ENCODE measurements around the gene NDST4.
"Not testable (repeated sequence)": the region's sequence is repeated elsewhere in the genome, so short reads cannot be mapped to it uniquely, and the experiment has no call there.

The NDST4 gene

DNA sequence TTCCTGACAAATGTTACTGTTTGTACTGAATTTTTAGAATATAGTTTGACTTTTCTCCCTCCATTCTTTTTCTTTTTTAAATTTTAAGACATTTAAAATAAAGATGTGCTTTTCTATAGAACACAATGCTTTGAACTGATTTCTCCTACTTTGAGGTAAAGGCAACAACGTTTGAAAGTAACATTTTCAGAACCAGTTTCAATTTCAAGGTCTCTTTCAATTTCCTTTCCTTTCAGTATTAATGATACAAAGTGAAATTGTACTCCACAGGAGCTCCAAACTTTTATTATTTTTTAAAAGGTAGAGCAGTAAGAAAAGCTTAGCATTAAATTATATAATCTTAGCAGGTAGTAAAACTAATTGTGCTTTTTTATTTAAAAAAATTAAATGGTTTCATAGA lies 54.9 kb downstream of the NDST4 start:
- no peak for DNase-seq (ENCODE audit: low read depth in 1 of 2, low spot score in 1 of 2)

DNA sequence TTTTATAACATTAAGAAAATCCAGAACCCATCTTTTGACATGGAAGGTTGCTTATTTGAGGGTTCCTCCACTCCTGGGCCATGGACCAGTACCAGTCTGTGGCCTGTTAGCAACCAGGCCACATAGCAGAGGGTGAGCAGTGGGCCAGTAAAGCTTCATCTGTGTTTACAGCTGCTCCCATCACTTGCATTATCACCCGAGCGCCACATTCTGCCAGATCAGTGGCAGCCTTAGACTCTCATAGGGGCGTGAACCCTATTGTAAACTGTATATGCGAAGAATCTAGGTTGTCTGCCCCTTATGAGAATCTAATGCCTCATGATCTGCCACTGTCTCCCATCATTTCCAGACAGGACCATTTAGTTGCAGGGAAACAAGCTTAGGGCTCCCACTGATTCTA lies 58.6 kb downstream of the NDST4 start:
- DNase-seq (ENCODE audit: low read depth in 1 of 2, low spot score in 1 of 2): no peak

DNA sequence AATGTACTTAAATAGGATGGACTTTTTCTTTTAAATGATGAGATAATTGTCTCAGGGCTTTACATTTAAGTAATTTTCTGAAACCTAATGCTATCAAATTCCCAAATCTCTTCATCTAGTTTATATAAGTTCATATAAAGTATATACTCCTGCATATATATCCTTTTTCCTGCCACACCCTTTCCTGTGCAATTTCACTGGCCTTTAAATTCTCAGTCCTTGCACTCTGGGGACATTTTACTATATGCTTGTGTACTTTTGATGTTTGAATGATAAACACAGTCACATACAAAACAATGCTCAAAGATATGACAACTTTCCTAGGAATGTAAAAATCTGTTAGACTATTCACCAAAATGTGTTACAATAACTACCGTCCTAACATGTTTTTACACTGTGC lies 60.1 kb downstream of the NDST4 start:
- no peak for DNase-seq (ENCODE audit: low read depth in 1 of 2, low spot score in 1 of 2)

DNA sequence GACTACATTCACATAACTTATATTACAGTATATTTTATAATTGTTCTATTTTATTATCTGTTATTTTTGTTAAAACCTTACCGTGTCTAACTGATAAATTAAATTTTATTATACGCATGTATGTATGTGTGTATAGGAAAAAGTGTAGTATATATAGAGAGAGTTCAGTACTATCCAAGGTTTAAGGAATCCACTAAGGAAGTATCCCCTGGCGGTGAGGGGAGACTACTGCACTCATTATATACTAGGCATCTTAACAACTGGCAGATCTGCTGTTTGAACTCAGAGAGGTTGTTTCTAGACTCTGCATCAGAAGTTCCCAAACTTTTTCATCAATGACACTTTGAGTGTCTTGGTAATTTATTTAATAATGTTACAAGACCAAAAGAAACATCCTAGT lies 70.9 kb downstream of the NDST4 start:
- no peak for DNase-seq (ENCODE audit: low read depth in 1 of 2, low spot score in 1 of 2)

DNA sequence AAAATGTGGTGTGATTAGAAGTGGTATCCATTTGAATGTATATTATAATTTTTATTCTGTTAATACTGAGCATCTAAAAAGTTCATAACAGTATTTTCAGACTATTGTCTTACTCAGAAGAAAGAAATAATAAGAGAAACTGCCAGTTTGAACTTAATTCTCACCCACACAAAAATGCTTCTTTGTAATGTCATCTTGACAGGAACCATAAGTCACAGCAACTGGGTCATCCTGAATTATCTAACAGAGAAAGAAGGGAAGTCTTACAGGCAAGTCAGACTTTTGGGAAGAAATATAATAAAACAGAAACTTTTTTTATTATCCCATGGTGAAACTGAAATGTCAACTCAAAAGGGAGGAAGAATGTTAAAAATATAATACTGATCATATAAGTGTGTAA lies 83.1 kb downstream of the NDST4 start:
- no peak for DNase-seq (ENCODE audit: low read depth in 1 of 2, low spot score in 1 of 2)

DNA sequence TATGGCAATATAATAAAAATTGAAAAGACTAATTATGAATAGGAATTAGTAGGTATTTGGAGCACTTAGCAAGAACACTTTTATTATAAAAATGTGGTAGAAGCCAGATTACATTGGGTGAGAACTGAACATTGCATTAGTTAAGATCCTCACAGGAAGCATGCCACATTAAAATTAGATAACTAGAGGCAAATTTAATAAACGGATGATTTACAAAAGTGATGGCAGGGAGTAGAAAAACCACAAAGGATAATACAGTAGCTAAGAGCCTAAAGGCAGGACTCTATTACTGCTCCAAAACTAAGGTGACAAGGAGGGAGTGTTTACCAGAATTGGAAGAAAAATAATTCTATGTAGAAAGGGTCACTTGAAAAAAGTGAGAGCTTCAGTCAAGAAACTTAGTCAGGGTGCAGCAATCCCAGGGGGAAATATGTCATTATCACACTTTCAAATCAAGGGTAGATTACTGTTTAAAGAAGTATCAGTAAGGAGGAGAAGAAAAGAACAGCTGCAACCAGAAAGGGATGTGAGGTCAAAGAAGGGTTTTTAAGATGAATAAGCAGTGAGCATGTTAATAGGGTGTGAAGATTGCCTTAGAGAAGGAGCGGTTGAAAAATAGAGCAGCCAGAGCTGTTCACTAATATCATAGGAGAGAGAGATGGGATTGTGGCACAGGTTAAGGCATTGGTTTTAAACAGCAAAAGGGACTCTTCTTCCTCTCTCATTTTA lies 84.6 kb downstream of the NDST4 start:
- DNase-seq (ENCODE audit: low read depth in 1 of 2, low spot score in 1 of 2): no peak

DNA sequence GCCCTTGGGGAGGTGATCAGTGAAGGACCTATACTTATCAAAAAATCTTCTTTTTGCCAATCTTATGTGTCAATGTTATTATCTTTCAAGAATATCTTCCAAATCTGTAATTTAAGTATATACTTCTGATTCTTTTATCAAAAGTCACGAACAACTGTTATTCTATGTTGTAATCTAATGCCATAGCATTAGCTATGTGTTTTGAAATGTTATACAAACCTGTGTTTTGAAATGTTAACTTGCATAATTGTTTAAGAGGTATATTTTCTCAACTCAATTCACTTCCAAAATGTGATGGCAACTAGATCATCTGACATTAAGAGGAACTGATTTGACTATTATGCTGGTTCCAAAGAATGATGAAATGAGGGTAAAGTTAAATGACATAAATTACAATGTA lies 113.5 kb downstream of the NDST4 start:
- no peak for DNase-seq (ENCODE audit: low read depth in 1 of 2, low spot score in 1 of 2)

DNA sequence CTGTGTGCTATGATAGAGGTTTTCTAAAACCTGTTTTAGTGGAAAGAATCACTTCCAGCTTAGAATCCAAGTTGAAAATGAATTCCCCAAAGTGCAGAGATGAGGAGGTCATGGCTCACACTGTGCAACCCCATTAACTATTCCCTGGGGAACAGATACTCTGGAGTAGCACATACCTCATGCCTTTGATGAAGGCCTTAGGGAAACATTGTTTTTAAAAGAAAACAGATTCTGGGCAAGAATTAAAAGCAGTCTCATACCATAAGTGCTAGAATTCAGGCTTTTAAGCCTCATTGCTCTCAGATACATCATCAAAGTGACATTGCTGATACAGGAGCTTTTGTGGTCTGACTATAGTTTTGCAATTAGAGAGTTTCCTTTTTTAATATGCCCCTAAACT lies 115.1 kb downstream of the NDST4 start:
- DNase-seq (ENCODE audit: low read depth in 1 of 2, low spot score in 1 of 2): no peak

GRCh38 chr4:114997576-114998247 lies 115.7 kb downstream of the NDST4 start:
- DNase-seq (ENCODE audit: low read depth in 1 of 2, low spot score in 1 of 2): no peak

GRCh38 chr4:114986133-114986532 lies 127.3 kb downstream of the NDST4 start:
- DNase-seq (ENCODE audit: low read depth in 1 of 2, low spot score in 1 of 2): no peak

GRCh38 chr4:114980932-114981708 lies 132.3 kb downstream of the NDST4 start:
- DNase-seq (ENCODE audit: low read depth in 1 of 2, low spot score in 1 of 2): no peak

- not testable (repeated sequence) for DNase-seq (ENCODE audit: low read depth in 1 of 2, low spot score in 1 of 2)
Measured at GRCh38 chr4:114980399-114980798, 133.0 kb downstream of the NDST4 start.

- DNase-seq (ENCODE audit: low read depth in 1 of 2, low spot score in 1 of 2): no peak
Measured at GRCh38 chr4:114976901-114977300, 136.5 kb downstream of the NDST4 start.

- no peak for DNase-seq (ENCODE audit: low read depth in 1 of 2, low spot score in 1 of 2)
Measured at GRCh38 chr4:114964026-114964425, 149.4 kb downstream of the NDST4 start.

DNA sequence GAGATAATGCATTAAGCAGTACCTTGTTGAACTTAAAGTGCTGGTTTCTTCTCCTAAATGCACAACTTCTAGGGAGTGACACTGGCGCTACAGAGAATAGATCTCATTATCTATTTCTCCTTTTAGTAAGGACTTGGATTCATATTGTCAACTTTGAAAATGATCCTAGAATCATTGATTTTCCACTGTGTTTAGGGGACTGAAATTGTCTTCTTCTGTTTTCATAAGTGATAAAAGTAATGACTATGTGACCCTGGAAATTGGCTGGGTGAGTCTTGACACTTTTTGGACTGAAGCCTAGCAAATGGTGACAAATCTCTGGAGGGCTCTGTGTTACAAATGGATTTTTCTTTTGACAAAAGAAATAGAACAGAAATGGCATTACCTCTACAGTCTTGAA lies 167.8 kb downstream of the NDST4 start:
- no peak for DNase-seq (ENCODE audit: low read depth in 1 of 2, low spot score in 1 of 2)

DNA sequence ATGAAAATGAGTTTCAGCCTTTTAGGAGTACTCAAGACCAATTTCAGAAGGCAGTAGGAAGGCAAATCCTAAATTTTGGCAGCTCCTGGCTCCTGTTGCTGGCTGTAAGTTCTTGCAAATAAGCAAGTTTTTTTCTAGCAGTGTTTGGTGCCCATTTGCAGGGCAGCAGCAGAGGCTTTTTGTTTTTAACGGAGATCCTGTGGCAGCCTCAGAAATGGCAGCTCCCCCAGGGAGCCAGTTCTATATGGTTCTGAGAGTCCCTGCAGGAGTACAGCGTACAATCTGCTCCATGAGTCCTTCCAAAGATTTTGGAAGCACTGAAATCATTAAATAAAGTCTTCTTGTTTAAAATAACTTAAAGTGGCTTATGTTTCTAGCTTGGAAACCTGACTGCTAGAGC lies 171.9 kb downstream of the NDST4 start:
- no peak for DNase-seq (ENCODE audit: low read depth in 1 of 2, low spot score in 1 of 2)

GRCh38 chr4:114927881-114928280 lies 185.5 kb downstream of the NDST4 start:
- no peak for DNase-seq (ENCODE audit: low read depth in 1 of 2, low spot score in 1 of 2)

DNA sequence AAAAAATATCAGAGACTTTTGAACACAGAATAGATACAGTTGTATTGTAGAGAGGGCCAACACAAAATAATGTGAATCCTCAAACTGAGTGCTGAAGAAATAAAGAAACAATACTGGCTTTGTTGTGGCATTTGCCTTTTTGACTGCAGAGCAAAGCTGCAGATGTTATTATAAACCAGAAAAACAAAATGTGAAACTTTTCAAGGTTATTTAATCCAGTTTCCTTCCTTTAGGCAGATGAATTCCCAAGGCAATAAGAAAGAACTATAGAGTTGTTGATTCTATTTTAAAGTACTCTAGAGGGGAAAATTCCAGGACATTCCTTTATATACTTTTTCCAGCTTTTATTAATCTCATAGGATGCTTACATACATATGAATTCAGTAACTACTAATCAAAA lies 186.8 kb downstream of the NDST4 start:
- no peak for DNase-seq (ENCODE audit: low read depth in 1 of 2, low spot score in 1 of 2)

GRCh38 chr4:114924311-114924710 lies 189.1 kb downstream of the NDST4 start:
- DNase-seq (ENCODE audit: low read depth in 1 of 2, low spot score in 1 of 2): no peak

DNA sequence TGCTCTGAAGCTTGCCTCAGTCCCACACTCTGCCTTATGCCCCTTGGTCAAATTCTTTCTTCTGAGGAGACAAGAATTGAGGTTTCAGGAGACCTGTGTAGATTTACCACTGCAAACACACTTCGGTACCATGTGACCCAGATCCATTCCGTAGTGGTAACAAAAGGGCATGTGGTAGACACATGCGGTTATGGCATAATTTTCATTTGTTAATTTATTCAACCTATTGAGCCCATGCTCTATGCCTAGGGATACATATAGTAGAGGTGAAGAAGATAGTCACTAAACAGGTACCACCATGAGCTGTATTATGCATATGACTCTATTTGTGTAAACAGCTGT lies 190.9 kb downstream of the NDST4 start:
- DNase-seq (ENCODE audit: low read depth in 1 of 2, low spot score in 1 of 2): no peak

DNA sequence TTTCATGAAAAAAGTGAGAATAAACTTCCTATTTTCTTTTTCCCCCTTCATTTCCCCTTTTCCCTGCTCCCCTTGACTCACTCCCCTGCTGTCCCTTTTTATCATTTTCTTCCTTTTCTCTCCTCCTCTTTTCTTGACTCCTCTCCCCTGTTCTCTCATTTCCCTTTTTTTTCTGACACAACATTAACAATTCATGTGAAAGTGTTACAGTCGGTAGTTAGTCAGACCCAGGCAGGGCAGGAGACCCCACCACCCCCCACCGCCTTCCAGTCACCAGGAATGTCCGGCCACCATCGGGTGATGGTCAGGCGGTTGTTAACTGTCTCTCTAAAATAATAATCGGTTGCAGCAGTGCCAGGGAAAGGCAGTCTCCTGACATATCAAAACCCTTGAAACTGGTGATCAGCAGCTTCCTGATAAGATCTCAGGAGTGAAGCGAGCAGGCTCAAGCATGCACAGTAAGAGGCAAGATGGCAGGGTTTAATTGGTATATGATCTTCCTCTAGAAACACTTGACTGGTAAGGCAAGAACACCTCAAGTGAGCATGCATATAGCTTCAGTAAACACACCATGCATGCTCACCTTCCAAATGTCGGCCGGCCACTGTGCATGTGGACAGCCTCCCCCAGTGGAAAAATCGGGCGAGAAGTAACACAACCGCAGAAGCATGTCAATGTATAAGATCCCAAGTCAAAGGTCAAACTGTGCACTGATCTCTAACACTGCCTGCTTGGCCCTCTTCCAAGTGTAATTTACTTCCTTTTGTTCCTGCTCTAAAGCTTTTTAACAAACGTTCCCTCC lies 191.4 kb downstream of the NDST4 start:
- DNase-seq (ENCODE audit: low read depth in 1 of 2, low spot score in 1 of 2): no peak

GRCh38 chr4:114921191-114921590 lies 192.2 kb downstream of the NDST4 start:
- no peak for DNase-seq (ENCODE audit: low read depth in 1 of 2, low spot score in 1 of 2)

All from activated CD4-positive, alpha-beta T cell treated with anti-CD3 and anti-CD28 coated beads, Interleukin-2, amount 50 U/mL, for 24 hours (primary cell).